ENCODE results near the gene ARF4. TPM values are rescaled to one million over a fixed set of nuclear protein-coding genes. Genes with fewer than 3 reads are reported as not detected.

The ARF4 gene
- total and polyA plus RNA-seq, 12 donors = 67.2 to 443 (median 163) TPM

DNA sequence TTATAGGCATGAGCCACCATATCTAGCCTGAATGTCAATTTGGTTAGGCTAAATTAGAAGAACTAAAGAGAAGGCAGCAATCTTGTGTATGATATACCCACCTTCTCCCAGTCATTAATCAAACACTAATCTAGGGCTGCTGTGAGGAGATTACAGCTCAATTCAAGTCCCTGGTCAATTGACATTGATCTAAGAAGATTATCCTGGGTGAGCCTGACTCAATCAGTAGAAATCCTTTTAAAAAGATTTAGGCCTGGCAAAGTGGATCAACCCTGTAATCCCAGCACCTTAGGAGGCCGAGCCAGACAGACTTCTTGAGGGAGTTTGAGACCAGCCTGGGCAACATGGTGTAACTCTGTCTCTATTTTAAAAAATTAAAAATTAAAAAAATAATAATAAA lies 50.5 kb downstream of the ARF4 start:
- DNase-seq = no peak
- WGBS, 4 donors = 88 to 100% (median 92%) methylated on average over 1 of the region's 1 CpG
- H3K4me1 ChIP-seq (replicated peaks in 1 of 2) = peaks cover 6 to 19% of the 10 kb centered on the region in 2 donors
- no peaks in the 10 kb centered on the region for H3K27me3 ChIP-seq
- intact Hi-C loops (cut with DNase I) = no loop called here
- no peak overlapping the region for H3K4me3 ChIP-seq
- no peak for TF ChIP-seq CTCF (IDR thresholded peaks at IDR 0.05)
- TF ChIP-seq POLR2A (IDR thresholded peaks at IDR 0.05) = no peak
- no peak overlapping the region for H3K27ac ChIP-seq
- H3K36me3 ChIP-seq (replicated peaks in 1 of 2) = no peaks in the 10 kb centered on the region
- no peaks in the 10 kb centered on the region for H3K9me3 ChIP-seq (replicated peaks in 1 of 3)

GRCh38 chr3:57545636-57546268 lies 51.4 kb downstream of the ARF4 start:
- no peak overlapping the region for H3K4me3 ChIP-seq
- TF ChIP-seq CTCF (IDR thresholded peaks at IDR 0.05) (no peak), POLR2A (IDR thresholded peaks at IDR 0.05) (no peak)
- no peaks in the 10 kb centered on the region for H3K9me3 ChIP-seq (replicated peaks in 1 of 3)
- DNase-seq = peak; percentile 42 to 81 (median 74)
- no peaks in the 10 kb centered on the region for H3K27me3 ChIP-seq
- WGBS, 4 donors = 37 to 49% (median 46%) methylated on average over 7 of the region's 7 CpGs
- peaks cover 6 to 19% of the 10 kb centered on the region in 2 donors for H3K4me1 ChIP-seq (replicated peaks in 1 of 2)
- H3K27ac ChIP-seq = peak overlapping the region in 4 of 5 donors; percentile 7 to 51 (median 30)
- no peaks in the 10 kb centered on the region for H3K36me3 ChIP-seq (replicated peaks in 1 of 2)
- intact Hi-C loops (cut with DNase I) = no loop called here

DNA sequence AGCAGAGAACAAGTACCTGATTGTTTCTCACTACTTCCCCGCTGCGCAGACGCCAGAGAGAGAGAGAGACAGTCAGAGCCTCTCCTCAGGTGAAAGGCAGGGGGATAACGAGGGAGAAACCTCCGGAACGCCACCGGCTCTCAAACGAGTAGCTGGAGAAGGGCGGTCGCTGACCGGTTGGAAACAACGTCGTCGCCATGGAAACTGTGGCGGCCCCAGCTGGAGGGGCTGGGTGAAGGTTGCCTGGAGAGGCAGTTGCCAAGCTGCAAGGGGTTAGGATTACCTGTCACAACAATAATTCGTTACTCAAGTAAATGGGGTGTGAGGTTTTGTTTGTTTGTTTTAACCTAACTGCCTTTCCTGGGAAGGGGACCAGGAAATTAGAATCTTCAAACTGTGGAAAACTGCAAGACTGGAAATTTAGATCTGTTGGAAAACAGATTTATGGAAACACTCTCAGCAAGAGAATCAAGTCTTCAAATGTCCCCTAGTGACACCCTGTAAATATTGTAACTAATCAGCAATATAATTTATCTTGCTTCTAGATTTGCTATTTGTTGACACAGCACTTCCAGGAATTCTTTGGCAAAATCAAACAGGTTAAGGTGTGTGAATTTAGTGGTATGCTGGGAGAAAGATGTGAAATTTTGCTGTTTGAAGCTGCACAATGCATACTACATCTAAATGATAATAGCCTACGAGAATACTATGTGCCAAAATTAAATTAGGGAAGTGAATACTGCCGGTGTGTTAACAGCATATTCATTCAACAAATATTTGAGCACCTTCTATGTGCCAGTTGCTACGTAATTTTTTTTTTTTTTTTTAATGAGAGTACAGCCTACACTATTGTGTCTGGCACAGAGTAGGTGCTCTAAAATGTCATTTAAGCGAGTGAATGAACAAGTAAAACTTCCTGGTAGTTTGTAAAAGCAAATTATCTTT lies 52.7 kb downstream of the ARF4 start, which contains the start of gene DNAH12:
TSS of gene DNAH12 (minus strand) at position 164 of the 945 bp plus-strand sequence. CDS start 1,474 bp downstream, outside the sequence.
- Histone ChIP-seq H3K27ac (no peak within 1 kb of the TSS), H3K27me3 (no peaks in the 10 kb centered on the region), H3K4me1 (replicated peaks in 1 of 2) (peaks cover 6 to 19% of the 10 kb centered on the region in 2 donors), H3K9me3 (replicated peaks in 1 of 3) (no peaks in the 10 kb centered on the region), H3K36me3 (replicated peaks in 1 of 2) (no peaks in the 10 kb centered on the region), H3K4me3 (peak within 1 kb of the TSS in 1 of 4 donors; percentile 18)
- peak in 4 of 7 donors; percentile 27 to 43 (median 34) for DNase-seq
- intact Hi-C loops (cut with DNase I) = no loop called here
- WGBS, 4 donors = 8 to 11% (median 10%) methylated on average over 18 to 20 of the region's 20 CpGs
- TF ChIP-seq CTCF (IDR thresholded peaks at IDR 0.05) (no peak), POLR2A (IDR thresholded peaks at IDR 0.05) (no peak)

DNA sequence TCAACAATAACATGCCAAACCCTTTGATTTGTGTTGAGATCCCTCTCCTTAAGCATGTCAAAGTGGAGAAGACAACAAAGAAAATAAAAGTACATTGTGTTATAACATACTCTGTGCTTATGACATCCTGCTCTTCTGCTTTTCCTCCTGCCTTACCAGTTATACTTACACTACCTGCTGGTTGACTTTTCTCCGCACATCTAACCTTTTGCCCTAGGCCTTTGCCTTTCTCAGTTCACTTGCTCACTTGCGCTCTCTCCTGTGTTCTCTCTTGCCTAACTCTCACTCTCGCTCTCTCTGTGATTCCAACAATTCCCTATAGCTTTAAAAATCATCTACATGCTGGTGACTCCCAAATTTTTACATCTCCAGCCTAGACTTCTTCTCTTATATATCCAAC lies 58.7 kb downstream of the ARF4 start:
- no peaks in the 10 kb centered on the region for H3K27me3 ChIP-seq
- H3K4me1 ChIP-seq (replicated peaks in 1 of 2) = no peaks in the 10 kb centered on the region
- no peak for DNase-seq
- 90 to 95% (median 94%) methylated on average over 3 of the region's 3 CpGs for WGBS, 4 donors
- H3K4me3 ChIP-seq = no peak overlapping the region
- intact Hi-C loops (cut with DNase I) = no loop called here
- H3K36me3 ChIP-seq (replicated peaks in 1 of 2) = no peaks in the 10 kb centered on the region
- no peak for TF ChIP-seq POLR2A (IDR thresholded peaks at IDR 0.05)
- no peak for TF ChIP-seq CTCF (IDR thresholded peaks at IDR 0.05)
- H3K27ac ChIP-seq = no peak overlapping the region
- no peaks in the 10 kb centered on the region for H3K9me3 ChIP-seq (replicated peaks in 1 of 3)

All from adrenal gland (tissue), 12 donors.